ENCODE measurements around the gene GALNT16.
"Not testable (repeated sequence)": the region's sequence is repeated elsewhere in the genome, so short reads cannot be mapped to it uniquely, and the experiment has no call there.

Gene GALNT16

DNA sequence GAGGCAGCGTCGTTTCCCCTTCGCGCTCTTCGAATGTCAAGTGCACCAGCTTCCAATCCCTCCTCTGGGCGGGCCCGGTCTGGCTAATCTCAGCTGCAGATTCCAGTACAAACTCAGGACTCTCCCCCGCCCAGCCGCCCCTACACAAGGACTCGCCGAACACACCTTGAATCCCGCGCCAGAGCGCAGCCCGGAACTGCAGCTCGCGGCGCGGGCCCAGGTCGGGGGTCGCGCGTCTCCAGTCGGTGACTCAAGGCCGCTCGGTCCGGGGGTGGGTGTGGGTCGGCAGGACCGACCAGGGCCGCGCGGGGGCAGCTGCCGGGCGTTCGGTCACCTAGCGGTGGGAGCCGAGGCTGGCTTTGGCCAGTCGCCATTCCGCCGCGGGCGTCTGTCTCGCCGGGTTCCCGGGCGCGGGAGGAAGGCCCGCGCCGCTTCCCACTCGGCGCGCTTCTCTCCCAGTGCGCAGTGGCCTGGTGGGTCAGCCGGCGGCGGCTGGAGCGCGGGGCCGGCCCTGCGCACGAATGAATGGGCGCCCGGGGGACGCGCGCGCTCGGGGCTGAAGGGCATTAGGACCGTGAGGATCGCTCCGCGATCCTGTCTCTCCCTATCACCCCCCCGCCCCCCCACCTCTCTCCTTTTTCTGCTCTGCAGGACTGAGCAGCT lies at the start of gene GALNT16:
GALNT16 (plus strand) TSS at position 632 of the 663 bp plus-strand sequence. CDS start 133 bp downstream, outside the sequence.
- DNase-seq = no peak

DNA sequence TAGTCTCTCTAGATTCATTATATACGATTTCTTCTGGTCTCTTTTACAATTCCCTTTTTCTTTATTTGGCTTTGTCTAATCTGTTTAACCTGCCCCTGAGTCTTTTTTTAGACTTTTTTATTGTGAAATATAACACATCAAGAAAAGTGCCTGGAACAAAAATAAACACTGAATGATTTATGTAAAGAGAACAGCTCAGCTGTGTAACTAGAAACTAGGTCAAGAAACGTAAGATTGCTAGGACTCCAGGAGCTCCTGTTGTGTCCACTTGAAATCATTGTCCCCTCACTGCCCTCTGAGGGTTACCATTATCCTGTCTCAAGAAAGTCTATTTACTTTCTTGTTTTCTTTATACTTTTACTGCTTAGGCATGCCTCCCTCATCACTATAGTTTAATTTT lies 45.6 kb upstream of the GALNT16 start:
- no peak for DNase-seq

GRCh38 chr14:69217663-69218062 lies 42.3 kb upstream of the GALNT16 start:
- not testable (repeated sequence) for DNase-seq

- no peak for DNase-seq
Measured at GRCh38 chr14:69224946-69225345, 35.0 kb upstream of the GALNT16 start.

DNA sequence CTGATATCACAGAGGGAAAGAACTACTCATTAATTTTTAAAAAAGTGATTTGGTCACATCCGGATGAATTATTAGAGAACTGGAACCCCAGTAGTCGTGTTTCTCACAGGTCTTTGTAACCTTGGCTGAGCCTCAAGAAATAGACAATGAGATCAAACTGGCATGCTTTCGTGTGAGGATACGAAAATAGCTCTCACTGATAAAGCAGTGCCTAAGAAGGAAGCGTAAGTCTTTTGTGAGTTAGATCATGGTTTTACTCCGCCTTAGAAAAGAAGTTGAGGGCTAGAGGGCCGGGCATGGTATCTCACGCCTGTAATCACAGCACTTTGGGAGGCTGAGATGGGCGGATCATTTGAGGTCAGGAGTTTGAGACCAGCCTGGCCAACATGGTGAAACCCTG lies 33.8 kb upstream of the GALNT16 start:
- DNase-seq = no peak

GRCh38 chr14:69226736-69227135 lies 33.2 kb upstream of the GALNT16 start:
- DNase-seq = no peak

DNA sequence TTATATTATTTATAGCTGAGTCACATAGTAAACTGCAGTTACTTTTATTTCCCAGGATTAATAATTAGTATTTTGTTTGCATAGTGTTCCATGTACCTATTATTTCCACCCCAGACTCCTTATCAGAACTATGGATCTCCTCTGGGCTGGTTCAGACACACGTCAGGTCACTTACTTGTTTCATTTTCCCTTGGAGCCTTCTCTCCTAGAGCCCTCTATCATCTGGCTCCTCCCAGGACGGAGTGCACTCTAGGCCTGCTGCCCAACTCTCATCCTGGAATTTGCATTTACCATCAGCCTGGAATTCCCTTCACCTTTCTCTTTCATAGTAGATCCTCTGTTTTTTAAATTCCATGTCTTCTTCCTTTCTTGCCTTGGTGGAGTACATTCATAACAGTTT lies 28.5 kb upstream of the GALNT16 start:
- no peak for DNase-seq

GRCh38 chr14:69232388-69232787 lies 27.6 kb upstream of the GALNT16 start:
- DNase-seq = no peak

- DNase-seq = no peak
Measured at GRCh38 chr14:69234106-69234505, 25.9 kb upstream of the GALNT16 start.

- DNase-seq = no peak
Measured at GRCh38 chr14:69235708-69236107, 24.2 kb upstream of the GALNT16 start.

DNA sequence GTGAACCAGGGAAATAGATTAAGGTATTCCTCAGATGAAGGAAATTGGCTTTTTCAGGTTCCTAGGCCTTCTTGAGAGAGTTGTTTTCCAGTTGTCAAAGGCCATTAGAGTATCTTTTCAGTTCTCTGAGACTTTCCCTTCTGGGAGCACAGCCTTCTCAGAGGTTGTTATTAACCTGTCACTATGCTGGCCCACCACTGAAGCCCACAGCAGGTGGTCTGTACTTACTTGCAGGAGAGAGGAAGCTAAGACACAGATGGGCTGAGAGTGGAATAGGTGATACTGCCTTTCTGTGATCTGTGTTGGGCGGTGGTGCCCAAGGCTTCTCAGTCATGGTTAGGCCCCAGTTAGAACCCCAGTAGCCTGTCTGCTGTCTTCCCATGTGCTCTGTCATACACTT lies 22.8 kb upstream of the GALNT16 start:
- DNase-seq = no peak

DNA sequence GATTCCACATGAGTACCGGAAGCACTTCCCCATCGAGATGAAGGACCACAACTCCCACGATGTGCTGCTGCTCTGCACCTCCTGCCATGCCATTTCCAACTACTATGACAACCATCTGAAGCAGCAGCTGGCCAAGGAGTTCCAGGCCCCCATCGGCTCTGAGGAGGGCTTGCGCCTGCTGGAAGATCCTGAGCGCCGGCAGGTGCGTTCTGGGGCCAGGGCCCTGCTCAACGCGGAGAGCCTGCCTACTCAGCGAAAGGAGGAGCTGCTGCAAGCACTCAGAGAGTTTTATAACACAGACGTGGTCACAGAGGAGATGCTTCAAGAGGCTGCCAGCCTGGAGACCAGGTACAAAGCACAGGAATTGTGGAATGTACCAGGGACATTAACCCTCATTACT lies 22.4 kb upstream of the GALNT16 start:
- DNase-seq = no peak

DNA sequence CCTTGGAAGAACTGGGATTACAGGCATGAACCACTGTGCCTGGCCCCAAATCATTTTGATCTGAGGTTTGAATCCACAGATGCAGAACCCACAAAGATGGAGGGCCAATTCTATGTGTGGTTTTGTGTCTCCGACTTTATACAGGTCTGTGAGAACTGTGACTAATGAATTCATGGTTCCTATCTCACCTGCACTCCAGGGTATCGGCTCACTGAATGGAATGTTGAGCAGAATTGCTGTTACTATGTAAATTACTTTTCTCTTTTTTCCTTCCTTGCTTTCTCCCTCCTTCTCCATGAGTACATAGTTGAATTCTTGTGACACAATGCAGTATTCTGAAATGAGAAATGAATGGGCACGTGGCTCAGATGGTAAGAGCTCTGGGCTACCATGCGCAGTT lies 21.1 kb upstream of the GALNT16 start:
- DNase-seq = no peak

- no peak for DNase-seq
Measured at GRCh38 chr14:69240527-69241173, 19.3 kb upstream of the GALNT16 start.

- no peak for DNase-seq
Measured at GRCh38 chr14:69241577-69241976, 18.4 kb upstream of the GALNT16 start.

- DNase-seq = peak; percentile 39
Measured at GRCh38 chr14:69242311-69243224, 17.4 kb upstream of the GALNT16 start.

- no peak for DNase-seq
Measured at GRCh38 chr14:69244946-69245345, 15.0 kb upstream of the GALNT16 start.

DNA sequence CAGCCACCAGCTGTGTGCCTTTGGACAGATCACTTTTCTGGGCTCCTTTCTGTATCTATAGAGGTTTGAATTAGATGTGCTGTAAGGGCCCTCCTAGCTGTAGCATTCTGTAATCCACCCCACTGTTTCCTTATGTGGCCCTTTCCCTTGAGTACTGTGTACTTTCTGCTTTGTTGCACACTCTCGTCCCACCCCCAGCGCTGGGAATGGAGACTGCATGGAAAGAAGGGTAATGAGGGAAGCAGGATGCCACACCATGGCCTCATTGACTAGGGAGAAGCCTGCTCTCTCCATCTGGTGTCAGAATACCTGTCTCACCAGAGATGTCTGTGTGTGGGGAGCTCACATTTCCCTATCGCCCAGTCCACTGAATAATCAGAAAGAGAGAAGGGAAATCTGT lies 13.6 kb upstream of the GALNT16 start:
- DNase-seq = no peak

DNA sequence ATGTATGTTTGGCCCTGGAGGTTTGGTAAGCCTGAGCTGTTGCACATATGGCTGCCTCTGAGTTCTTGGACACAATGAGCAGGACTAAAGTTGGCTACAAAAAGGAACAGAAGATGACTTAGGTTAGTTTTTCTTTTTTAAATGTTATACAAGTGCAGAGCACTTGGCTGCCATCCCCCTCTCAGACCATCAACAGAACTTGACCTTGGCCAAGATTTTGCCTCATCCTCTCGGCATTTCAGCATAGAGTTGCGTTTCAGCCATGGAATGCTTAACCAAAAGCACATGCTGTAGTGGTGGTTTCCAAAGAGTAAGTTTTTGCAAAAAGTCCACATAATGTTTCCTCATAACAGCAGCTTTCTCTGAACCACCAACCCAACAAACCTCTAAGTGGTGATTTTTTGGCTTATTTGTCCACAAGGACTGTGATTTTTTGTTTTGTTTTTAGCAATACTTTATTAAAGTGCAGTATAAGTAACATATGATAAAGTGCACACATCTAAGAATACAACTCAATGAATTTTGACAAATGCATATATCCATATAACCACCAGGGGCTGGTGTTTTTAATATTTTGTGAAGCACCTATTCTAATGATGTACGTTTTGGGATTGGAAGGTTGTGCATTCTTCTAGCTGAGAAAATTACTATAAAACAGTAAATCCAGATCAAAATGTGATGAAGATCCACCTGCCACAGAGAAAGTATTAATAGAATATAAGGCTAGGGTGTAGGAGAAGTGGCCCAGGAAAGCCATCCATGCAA lies 12.1 kb upstream of the GALNT16 start:
- no peak for DNase-seq

DNA sequence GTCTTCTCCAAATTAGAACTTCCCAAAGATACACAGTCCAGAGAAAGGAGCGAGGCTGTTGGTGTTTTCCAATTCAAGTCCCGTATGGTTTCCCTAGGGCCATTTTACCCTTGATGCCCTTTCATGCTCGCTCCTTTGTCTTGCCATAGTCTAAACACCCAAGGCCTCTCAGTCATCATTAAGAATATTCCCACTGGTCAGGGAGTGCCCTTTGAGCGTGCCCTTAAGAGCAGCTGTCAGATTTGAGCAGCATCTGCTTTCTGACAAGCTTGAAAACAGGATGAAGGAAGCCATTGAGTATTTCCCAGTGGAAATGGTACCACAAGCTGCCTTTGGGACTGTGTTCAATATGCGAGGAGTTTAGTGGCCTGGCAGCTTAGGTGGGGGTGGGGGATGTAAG lies 10.4 kb upstream of the GALNT16 start:
- no peak for DNase-seq

- no peak for DNase-seq
Measured at GRCh38 chr14:69252851-69253250, 7.1 kb upstream of the GALNT16 start.

DNA sequence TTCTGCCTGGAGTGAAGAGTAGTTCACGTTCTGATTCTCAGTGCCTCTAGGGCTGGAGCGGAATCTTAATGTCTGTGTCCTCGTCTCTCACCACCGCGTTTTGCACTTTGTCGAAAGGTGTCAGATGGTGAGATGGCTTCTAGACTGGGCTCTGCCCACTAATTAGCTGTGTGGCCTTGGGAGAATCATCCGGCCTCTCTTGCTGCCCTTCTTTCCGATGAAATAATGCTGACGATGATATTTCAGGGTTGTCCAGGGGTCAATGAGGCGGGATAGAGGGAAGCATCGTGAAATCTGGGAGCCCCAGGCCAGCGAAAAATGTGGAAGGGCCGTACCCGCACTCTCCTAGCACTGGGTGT lies 811 bp upstream of the GALNT16 start:
- no peak for DNase-seq

All from CD4-positive, alpha-beta T cell treated with Interferon gamma for 1 hour (primary cell).